Activated CD4-positive, alpha-beta T cell treated with anti-CD3 and anti-CD28 coated beads, Interleukin-2, amount 10 ng/mL, durations not matched to agents 7 days and 5 days (primary cell): Measurements from ENCODE around the gene KLK11. TPM values are rescaled to one million over a fixed set of nuclear protein-coding genes. Genes with fewer than 3 reads are reported as not detected.

Experiments used
- CTCF ChIA-PET: fragments of 350-600 bp; sonication (Branson Sonifier 250); formaldehyde crosslinking; loops from one replicate; lab custom pipeline; 2021; ENCODE audit warnings: antibody characterized with exemption; lab: Charles Lee
- POLR2A ChIA-PET: fragments of 350-600 bp; sonication (Branson Sonifier 250); formaldehyde crosslinking; loops from one replicate; lab custom pipeline; 2021; ENCODE audit warnings: antibody characterized with exemption; lab: Charles Lee
- DNase-seq: peaks from one replicate; pipeline ENCODE4 v3.0.0-alpha.2; 2020
- H3K27ac Mint-ChIP-seq: one replicate; pipeline ENCODE4 v1.8.0; 2021; ENCODE audit warnings: mild to moderate bottlenecking, moderate library complexity, mixed read lengths
- H3K27me3 Mint-ChIP-seq: one replicate; pipeline ENCODE4 v1.8.0; 2021; ENCODE audit warnings: mixed read lengths
- H3K36me3 Mint-ChIP-seq: one replicate; pipeline ENCODE4 v1.8.0; 2021; ENCODE audit warnings: low read depth, mixed read lengths
- H3K4me1 Mint-ChIP-seq: one replicate; pipeline ENCODE4 v1.8.0; 2021; ENCODE audit warnings: mixed read lengths
- H3K4me3 Mint-ChIP-seq: one replicate; pipeline ENCODE4 v1.8.0; 2021; ENCODE audit warnings: mild to moderate bottlenecking, moderate library complexity, mixed read lengths
- H3K9me3 Mint-ChIP-seq: one replicate; pipeline ENCODE4 v1.8.0; 2021; ENCODE audit warnings: mixed read lengths
- total RNA-seq, 2 experiments: library from RNA; stranded (reverse); gene quantifications; one replicate each; pipeline ENCODE4 v1.2.3, GENCODE V29; 2021

The KLK11 gene
- total RNA-seq, 2 experiments from 2014 or later = not detected

DNA sequence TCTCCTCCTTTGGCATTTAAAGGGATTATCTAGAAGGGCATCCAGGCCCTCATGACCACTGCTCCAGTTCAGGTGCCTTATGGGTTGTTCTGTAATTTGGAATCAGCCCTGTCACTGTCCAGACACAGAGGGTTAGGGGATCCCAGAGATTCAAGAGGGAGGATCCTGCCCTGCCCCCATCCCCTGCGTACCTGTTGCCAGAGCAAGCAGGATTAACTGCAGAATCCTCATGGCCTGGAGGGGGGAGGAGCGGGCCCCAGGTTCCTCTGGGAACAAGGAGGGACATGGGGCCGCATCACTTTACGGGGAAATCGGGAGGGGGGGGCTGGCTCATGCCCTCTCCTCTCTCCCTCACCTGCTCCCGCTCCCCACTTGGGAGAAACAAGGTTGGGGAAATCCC lies 1.0 kb downstream of the KLK11 start:
- Mint-ChIP-seq H3K36me3 (no peaks in the 10 kb centered on the region), H3K27me3 (peaks cover 15% of the 10 kb centered on the region), H3K27ac (no peak overlapping the region), H3K4me1 (no peaks in the 10 kb centered on the region), H3K9me3 (no peaks in the 10 kb centered on the region), H3K4me3 (no peak overlapping the region)
- ChIA-PET CTCF (no interaction called here), POLR2A (no interaction called here)
- DNase-seq = no peak

DNA sequence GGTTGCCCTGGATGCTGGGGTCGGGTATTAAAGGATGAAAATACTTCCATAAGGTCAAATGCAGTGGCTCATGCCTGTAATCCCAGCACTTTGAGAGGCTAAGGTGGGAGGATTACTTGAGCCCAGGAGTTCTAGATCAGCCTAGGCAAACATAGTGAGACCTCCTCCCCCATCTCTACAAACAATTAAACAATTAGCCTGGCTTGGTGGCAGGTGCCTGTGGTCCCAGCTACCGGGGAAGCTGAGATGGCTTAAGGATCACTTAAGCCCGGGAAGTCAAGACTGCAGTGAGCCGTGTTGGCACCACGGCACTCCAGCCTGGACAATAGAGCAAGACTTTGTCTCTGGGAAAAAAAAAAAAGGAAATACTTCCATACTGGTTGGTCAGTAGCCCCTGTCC lies 1.5 kb downstream of the KLK11 start:
- POLR2A ChIA-PET = no interaction called here
- no peaks in the 10 kb centered on the region for H3K9me3 Mint-ChIP-seq
- CTCF ChIA-PET = no interaction called here
- DNase-seq = no peak
- no peak overlapping the region for H3K27ac Mint-ChIP-seq
- peaks cover 2% of the 10 kb centered on the region for H3K4me1 Mint-ChIP-seq
- peaks cover 19% of the 10 kb centered on the region for H3K27me3 Mint-ChIP-seq
- H3K36me3 Mint-ChIP-seq = no peaks in the 10 kb centered on the region
- no peak overlapping the region for H3K4me3 Mint-ChIP-seq

DNA sequence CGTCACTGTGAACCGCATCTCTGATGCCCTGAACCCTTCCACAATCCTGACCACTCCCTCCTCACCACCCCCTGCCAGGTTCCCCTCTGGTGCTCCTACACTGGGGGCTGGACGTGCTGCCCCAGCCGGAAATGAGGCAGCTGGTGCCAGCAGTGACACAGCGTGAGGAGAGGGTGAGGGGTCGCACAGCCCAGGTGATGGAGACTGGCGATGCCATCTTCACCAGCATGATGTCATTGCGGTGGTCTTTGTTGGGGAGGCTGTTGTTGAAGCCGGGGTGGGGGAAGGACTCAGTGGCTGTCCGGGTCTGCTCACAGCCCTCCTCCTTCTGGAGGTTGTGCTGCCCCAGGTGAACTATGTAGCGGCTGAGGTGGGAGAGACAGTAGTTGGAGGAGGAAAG lies 2.5 kb downstream of the KLK11 start:
- Mint-ChIP-seq H3K27ac (no peak overlapping the region), H3K4me1 (peaks cover 5% of the 10 kb centered on the region), H3K27me3 (peaks cover 26% of the 10 kb centered on the region), H3K4me3 (no peak overlapping the region), H3K9me3 (no peaks in the 10 kb centered on the region), H3K36me3 (no peaks in the 10 kb centered on the region)
- DNase-seq = no peak
- CTCF ChIA-PET = no interaction called here
- POLR2A ChIA-PET = no interaction called here

DNA sequence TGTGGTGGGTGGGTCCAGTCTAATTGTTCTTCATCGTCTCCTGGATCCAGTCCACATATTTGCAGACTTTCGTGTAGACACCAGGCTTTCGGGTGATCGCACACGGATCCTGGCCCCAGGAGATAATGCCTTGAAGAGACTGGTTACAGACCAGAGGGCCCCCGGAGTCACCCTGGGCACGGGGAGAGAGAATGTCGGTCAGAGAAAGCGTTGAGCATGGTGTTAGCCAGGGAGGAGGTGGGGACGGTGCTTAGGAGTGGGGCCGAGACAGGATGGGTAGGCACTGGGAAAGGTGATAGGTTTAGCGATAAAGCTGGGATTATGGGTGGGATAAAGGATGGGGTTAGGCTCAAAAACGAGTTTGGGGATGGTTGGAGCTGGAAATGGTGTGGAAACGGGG lies 3.9 kb downstream of the KLK11 start:
- CTCF ChIA-PET = no interaction called here
- no peak overlapping the region for H3K4me3 Mint-ChIP-seq
- peaks cover 12% of the 10 kb centered on the region for H3K4me1 Mint-ChIP-seq
- no peaks in the 10 kb centered on the region for H3K9me3 Mint-ChIP-seq
- no peak for DNase-seq
- H3K27ac Mint-ChIP-seq = no peak overlapping the region
- peaks cover 38% of the 10 kb centered on the region for H3K27me3 Mint-ChIP-seq
- H3K36me3 Mint-ChIP-seq = peaks cover 2% of the 10 kb centered on the region
- POLR2A ChIA-PET = no interaction called here

DNA sequence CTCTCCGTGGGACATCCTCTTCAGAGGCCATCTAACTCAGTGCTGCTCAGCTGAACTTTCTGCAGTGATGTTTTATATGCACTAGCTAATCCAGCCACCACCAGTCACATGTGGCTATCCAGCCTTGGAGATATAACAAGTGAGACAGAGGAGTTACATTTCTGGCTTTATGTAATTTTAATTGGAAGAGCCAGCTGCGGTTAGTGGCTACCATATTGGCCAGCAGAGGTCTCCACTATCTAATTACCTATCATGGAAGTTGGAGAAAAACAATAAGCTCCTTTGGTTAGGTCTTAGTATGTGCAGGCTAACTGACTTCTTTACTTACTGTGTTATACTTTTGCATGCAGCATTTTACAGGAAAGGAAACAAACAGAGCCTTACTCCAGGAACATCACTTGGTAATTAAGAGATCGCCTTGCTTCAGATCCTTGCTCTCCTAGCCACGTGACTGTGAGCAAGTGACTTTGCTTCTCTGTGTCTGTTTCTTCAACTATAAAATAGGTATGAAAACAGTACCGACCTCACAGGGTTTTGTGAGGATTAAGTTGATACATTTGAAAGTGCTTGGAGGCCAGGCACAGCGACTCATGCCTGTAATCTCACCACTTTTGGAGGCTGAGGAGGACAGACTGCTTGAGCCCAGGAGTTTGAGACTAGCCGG lies 5.3 kb downstream of the KLK11 start:
- Mint-ChIP-seq H3K36me3 (peaks cover 2% of the 10 kb centered on the region), H3K27me3 (peaks cover 47% of the 10 kb centered on the region), H3K9me3 (no peaks in the 10 kb centered on the region), H3K27ac (no peak overlapping the region), H3K4me3 (no peak overlapping the region), H3K4me1 (peaks cover 18% of the 10 kb centered on the region)
- peak; percentile 25 for DNase-seq
- ChIA-PET POLR2A (interaction anchor here (0.7 kb wide), 1 partner anchor 165 kb away, joined by 3 read pairs; no protein-coding TSS in a partner anchor), CTCF (interaction anchor here (0.6 to 0.7 kb wide), 2 partner anchors 38 to 673 kb away, joined by 3 read pairs; partner anchors contain the start of gene KLK7)

DNA sequence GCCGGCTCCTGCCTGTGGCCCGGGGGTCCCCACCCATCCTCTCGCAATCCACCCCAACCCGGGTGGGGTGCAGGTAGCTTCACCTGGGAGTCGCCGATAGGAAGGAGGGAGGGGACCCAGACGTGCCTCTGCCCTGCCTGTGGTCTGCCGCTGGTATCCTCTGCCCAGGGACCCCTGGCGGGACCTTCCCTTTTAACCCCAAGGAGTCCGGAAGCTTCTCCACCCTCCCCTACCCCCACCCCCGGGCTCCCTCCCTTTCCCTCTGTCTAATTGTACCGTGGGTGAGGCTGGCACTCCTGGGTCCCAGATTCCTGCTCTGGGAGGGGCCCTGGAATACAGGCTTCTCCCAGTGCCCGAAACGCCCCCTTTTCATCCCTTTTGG lies 6.9 kb downstream of the KLK11 start, which contains the start of gene KLK10:
Gene KLK10 (minus strand): TSS at position 166 of the 382 bp plus-strand sequence. CDS start 579 bp downstream, outside the sequence.
- POLR2A ChIA-PET = no interaction called here
- H3K36me3 Mint-ChIP-seq = peaks cover 2% of the 10 kb centered on the region
- no peak for DNase-seq
- CTCF ChIA-PET = no interaction called here
- no peaks in the 10 kb centered on the region for H3K9me3 Mint-ChIP-seq
- H3K27me3 Mint-ChIP-seq = peaks cover 60% of the 10 kb centered on the region
- H3K4me3 Mint-ChIP-seq = no peak within 1 kb of the TSS
- no peak within 1 kb of the TSS for H3K27ac Mint-ChIP-seq
- peaks cover 18% of the 10 kb centered on the region for H3K4me1 Mint-ChIP-seq

DNA sequence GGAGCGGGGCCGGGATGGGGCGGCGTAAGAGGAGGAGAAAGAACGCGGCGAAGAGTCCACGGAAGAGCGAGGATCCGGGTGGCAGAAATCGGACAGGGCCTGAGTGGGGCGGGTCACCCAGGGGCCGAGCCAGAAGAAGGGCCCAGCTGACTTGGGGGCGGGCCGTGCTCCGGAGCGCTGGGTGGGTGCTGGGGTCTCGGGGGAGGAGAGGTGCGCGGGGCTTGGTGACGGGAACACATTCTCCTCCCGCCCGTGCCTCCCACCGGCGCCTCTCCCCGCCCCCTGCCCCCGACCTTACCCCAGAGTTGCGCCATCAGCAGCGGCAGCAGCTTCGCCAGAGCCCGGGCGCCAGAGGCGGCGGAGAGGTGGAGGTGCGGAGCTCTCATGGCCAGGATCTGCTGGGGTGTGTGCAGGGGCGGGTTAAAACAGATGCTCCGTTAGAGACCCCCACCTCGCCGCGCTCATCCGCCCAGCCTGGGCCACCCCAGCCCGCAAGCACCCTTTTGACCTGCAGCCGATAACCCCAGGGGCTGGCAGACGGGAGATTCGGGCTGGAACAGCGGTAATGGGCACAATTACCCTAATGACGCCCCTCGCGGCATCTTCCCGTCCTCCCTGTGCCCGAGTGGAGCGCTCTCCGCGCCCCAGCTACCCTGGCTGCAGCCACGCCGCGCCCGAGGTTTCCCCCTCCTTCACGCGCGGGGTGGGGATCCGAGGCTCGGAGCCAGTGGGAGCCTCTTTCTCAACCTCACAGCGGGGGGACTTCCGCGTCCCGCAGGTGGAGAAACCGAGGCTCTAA lies 7.5 kb downstream of the KLK11 start:
- ChIA-PET CTCF (interaction anchor here (0.6 kb wide), 1 partner anchor 304 kb away, joined by 3 read pairs; no protein-coding TSS in a partner anchor), POLR2A (no interaction called here)
- peaks cover 60% of the 10 kb centered on the region for H3K27me3 Mint-ChIP-seq
- no peak for DNase-seq
- peaks cover 18% of the 10 kb centered on the region for H3K4me1 Mint-ChIP-seq
- no peak overlapping the region for H3K4me3 Mint-ChIP-seq
- H3K36me3 Mint-ChIP-seq = peaks cover 2% of the 10 kb centered on the region
- no peaks in the 10 kb centered on the region for H3K9me3 Mint-ChIP-seq
- no peak overlapping the region for H3K27ac Mint-ChIP-seq

DNA sequence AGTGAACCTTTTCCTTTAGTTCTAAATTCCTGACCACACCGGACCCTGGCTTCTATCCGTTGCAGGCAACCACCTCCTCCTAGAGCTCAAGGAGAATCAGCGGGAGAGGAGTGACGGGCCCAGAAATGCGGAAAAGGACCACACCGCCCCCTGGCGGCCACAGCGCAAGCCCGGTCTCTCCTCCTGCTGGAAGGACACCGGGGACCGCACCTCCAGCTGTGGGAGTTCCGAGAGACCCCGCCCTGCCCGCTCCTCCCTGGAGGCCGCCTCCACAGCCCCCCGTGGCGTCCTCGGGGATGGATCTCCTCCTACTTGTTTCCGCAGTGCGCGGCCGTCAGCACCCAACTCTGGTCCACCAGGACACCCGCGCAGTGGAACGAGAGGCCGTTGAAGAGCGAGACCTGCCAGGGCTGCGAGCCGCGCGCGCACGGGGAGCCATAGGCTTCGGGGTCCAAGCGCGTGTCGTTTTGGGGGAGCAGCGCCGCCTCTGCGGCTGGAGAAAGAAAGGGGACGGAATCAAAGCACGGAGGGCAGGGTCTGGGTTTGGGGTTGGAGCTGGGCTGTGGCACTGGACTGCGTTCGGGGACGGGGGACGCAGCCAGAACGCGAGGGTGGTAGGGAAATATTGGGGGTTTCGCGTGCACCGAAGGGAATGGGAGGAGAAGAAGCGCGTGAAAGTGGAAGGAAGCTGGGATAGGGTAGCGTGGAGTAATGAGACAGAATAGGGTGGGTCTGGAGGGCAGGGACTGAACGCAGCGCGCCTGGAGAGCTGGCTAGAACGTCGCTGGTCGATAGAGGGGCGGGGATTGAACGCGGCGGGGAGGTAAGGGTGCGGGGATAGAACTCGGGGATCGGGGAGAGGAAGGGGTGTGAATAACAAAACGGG lies 9.4 kb downstream of the KLK11 start:
- peaks cover 2% of the 10 kb centered on the region for H3K36me3 Mint-ChIP-seq
- H3K27ac Mint-ChIP-seq = no peak overlapping the region
- peaks cover 54% of the 10 kb centered on the region for H3K27me3 Mint-ChIP-seq
- no peak for DNase-seq
- CTCF ChIA-PET = interaction anchor here (1.0 kb wide), 1 partner anchor 15 kb away, joined by 3 read pairs; no protein-coding TSS in a partner anchor
- no peak overlapping the region for H3K4me3 Mint-ChIP-seq
- H3K4me1 Mint-ChIP-seq = peaks cover 18% of the 10 kb centered on the region
- H3K9me3 Mint-ChIP-seq = no peaks in the 10 kb centered on the region
- POLR2A ChIA-PET = no interaction called here

DNA sequence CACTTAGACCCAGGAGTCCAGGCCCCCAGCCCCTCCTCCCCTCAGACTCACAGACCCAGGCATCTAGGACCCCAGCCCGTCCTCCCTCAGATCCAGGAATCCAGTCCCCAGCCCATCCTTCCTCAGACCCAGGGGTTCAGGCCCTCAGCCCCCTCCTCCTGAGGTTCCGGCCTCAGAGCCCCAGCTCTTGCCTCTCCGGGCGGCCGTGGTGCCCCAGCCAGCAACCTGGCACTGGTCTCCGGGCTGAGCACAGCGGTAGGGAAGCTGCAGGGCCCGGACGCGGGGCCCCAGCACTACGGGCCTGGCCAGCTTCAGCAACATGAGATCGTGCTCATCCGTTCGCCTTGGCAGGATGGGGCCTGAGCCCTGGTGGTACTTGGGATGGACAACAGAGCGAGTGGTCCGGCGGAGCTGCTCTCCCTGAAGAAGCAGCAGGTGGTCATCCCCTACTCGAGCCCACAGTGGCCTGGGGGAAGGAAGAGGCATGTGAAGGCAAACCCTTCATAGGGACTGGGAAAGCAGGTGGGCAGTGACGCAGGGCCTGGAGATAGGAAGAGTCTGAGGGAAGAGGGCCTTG lies 10.6 kb downstream of the KLK11 start:
- H3K4me1 Mint-ChIP-seq = peaks cover 18% of the 10 kb centered on the region
- no peak overlapping the region for H3K4me3 Mint-ChIP-seq
- DNase-seq = no peak
- ChIA-PET CTCF (interaction anchor here (0.6 kb wide), 1 partner anchor 76 kb away, joined by 4 read pairs; no protein-coding TSS in a partner anchor), POLR2A (no interaction called here)
- no peak overlapping the region for H3K27ac Mint-ChIP-seq
- H3K36me3 Mint-ChIP-seq = peaks cover 2% of the 10 kb centered on the region
- H3K9me3 Mint-ChIP-seq = no peaks in the 10 kb centered on the region
- H3K27me3 Mint-ChIP-seq = peaks cover 47% of the 10 kb centered on the region

DNA sequence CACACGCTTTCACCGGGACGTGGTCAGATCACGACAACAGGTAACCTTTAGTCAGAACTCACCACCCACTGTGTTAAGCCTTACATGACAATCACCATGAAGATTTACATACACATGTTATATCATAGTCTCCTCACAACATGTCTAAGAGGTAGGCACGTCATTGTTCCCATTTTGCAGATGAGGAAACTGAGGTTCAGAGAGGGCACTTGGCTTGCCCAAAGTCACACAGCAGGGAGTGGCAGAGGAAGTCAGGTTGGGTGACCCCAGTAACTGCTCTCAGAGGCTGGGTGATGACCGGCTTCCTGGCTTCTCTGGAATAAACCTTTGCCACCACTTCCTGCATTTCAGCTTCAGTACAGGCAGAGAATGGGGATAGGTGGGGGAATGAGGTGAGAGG lies 12.2 kb downstream of the KLK11 start:
- Mint-ChIP-seq H3K27me3 (peaks cover 40% of the 10 kb centered on the region), H3K4me3 (no peak overlapping the region), H3K36me3 (peaks cover 2% of the 10 kb centered on the region), H3K27ac (no peak overlapping the region), H3K9me3 (no peaks in the 10 kb centered on the region), H3K4me1 (peaks cover 12% of the 10 kb centered on the region)
- ChIA-PET POLR2A (no interaction called here), CTCF (no interaction called here)
- DNase-seq = no peak

DNA sequence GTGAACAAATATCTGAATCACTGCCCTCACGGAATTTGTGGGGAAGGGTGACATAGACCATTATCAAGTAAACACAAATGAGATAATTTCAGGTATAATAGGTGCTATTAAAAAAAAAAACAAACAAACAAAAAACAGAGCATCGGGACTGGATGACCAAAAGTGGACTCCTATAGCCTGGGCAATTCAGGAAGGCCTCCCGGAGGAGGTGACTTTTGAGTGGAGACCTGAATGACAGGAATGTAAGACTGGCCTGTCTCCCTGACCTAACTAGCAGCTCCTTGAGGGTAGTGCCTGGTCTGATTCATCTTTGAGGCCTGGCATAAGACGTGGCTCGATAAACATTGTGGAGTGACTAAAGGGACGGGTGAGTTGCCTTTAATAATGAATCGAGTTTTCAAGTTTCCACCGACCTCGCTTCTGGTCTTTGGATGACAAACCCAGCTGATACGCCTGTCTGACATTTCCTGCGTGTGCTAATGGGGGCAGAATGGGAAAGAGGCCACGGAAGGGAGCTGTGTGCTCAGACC lies 13.7 kb downstream of the KLK11 start:
- peaks cover 5% of the 10 kb centered on the region for H3K4me1 Mint-ChIP-seq
- H3K27ac Mint-ChIP-seq = no peak overlapping the region
- H3K9me3 Mint-ChIP-seq = no peaks in the 10 kb centered on the region
- no peaks in the 10 kb centered on the region for H3K36me3 Mint-ChIP-seq
- DNase-seq = no peak
- ChIA-PET POLR2A (no interaction called here), CTCF (interaction anchor here (1.1 kb wide), 1 partner anchor 10 kb away, joined by 3 read pairs; no protein-coding TSS in a partner anchor)
- H3K27me3 Mint-ChIP-seq = peaks cover 27% of the 10 kb centered on the region
- H3K4me3 Mint-ChIP-seq = no peak overlapping the region
